Airway epithelial cell (primary cell): ENCODE results near the gene CYP21A2. TPM values are rescaled to one million over a fixed set of nuclear protein-coding genes. Genes with fewer than 3 reads are reported as not detected.

ENCODE experiments used
- total RNA-seq: library from RNA; depleted of rRNA; stranded (reverse); fragments of >200 nt; gene quantifications from 2 replicates; pipeline ENCODE4 v1.2.3, GENCODE V29; 2015

CYP21A2 gene
- total RNA-seq: 0.28 TPM in 1 of 2 replicates, not detected in the other

DNA sequence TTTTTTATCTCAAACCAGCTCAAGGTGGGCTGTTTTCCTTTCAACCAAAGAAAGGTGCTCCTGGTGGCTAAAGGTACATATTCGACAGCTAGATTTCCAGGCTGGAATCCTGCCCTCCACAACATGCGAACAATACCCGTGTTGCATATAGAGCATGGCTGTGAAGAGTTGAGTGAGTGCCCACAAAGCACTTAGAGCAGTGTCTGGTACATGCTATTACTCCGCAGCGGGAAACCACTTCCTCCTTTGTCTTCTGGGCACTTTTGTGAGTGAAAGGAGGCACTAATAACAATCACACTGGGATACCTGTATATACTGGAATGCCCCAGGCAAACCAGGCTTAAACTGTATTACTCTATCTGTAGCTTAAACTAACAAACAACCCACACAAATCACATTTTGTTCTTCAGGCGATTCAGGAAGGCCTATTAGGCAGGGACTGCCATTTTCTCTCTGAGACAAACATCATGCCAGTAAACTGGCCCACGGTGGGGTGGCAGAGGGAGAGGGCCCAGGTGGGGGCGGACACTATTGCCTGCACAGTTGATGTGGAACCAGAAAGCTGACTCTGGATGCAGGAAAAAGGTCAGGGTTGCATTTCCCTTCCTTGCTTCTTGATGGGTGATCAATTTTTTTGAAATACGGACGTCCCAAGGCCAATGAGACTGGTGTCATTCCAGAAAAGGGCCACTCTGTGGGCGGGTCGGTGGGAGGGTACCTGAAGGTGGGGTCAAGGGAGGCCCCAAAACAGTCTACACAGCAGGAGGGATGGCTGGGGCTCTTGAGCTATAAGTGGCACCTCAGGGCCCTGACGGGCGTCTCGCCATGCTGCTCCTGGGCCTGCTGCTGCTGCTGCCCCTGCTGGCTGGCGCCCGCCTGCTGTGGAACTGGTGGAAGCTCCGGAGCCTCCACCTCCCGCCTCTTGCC is at the start of gene CYP21A2:
Gene CYP21A2, plus strand, starts transcription at position 818 of the 927 bp plus-strand sequence. Its CDS starts 8 bp downstream, at position 826.

DNA sequence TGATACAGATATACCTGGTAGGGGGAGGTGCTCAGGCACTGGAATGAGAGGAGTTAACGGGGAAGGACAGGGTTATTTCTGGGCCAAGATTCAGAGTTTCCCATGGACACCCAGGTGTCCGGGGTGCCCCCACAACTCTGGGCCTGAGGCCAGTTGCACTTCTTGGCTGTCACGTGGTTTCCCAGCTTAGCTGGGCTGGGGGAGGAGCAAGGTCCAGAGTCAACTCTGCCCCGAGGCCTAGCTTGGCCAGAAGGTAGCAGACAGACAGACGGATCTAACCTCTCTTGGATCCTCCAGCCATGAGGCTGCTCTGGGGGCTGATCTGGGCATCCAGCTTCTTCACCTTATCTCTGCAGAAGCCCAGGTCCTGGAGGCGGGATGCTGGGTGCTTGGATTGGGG is 23.7 kb upstream of the CYP21A2 start, which contains the start of gene C4B:
Gene C4B, plus strand, starts transcription at position 249 of the 400 bp plus-strand sequence. Its CDS starts 51 bp downstream, at position 300.

Other genes with a start within 250 kb of the CYP21A2 start
- 109 and 115 TPM in 2 replicates for gene VARS1, start 242.7 kb upstream of the CYP21A2 start, total RNA-seq
- 73.8 and 83.4 TPM in 2 replicates for gene LSM2, start 231.4 kb upstream of the CYP21A2 start, total RNA-seq
- gene HSPA1L, start 223.1 kb upstream of the CYP21A2 start, total RNA-seq: 0.14 and 0.21 TPM in 2 replicates
- gene HSPA1A, start 222.9 kb upstream of the CYP21A2 start, total RNA-seq: 85.4 and 93.2 TPM in 2 replicates
- 172 and 180 TPM in 2 replicates for gene HSPA1B, start 210.7 kb upstream of the CYP21A2 start, total RNA-seq
- 34.1 and 39.3 TPM in 2 replicates for gene NEU1, start 175.6 kb upstream of the CYP21A2 start, total RNA-seq
- gene SLC44A4, start 159.4 kb upstream of the CYP21A2 start, total RNA-seq: 4.2 and 7.5 TPM in 2 replicates
- gene EHMT2, start 140.7 kb upstream of the CYP21A2 start, total RNA-seq: 29.7 and 35.3 TPM in 2 replicates
- gene ZBTB12, start 136.3 kb upstream of the CYP21A2 start, total RNA-seq: 0.46 and 0.99 TPM in 2 replicates
- 0.21 TPM in 1 of 2 replicates, not detected in the other for gene C2, start 110.7 kb upstream of the CYP21A2 start, total RNA-seq
- 3.1 and 3.9 TPM in 2 replicates for gene CFB, start 92.3 kb upstream of the CYP21A2 start, total RNA-seq
- 77.9 and 106 TPM in 2 replicates for gene NELFE, start 79.4 kb upstream of the CYP21A2 start, total RNA-seq
- gene SKIC2, start 79.2 kb upstream of the CYP21A2 start, total RNA-seq: 42.3 and 66.5 TPM in 2 replicates
- gene DXO, start 66.3 kb upstream of the CYP21A2 start, total RNA-seq: 16.1 and 17.8 TPM in 2 replicates
- gene C4A, start 56.4 kb upstream of the CYP21A2 start, total RNA-seq: 0.05 and 1.1 TPM in 2 replicates
- 0.09 and 1.1 TPM in 2 replicates for gene C4B, start 23.6 kb upstream of the CYP21A2 start, total RNA-seq
- under 0.01 and 0.05 TPM in 2 replicates for gene TNXB, start 70.9 kb downstream of the CYP21A2 start, total RNA-seq
- 20.4 and 29.6 TPM in 2 replicates for gene ATF6B, start 89.8 kb downstream of the CYP21A2 start, total RNA-seq
- 5.4 and 9.8 TPM in 2 replicates for gene FKBPL, start 91.9 kb downstream of the CYP21A2 start, total RNA-seq
- gene PRRT1, start 113.5 kb downstream of the CYP21A2 start, total RNA-seq: 0.42 TPM in 1 of 2 replicates, not detected in the other
- gene PPT2, start 115.7 kb downstream of the CYP21A2 start, total RNA-seq: 22.6 and 27.9 TPM in 2 replicates
- gene EGFL8, start 126.2 kb downstream of the CYP21A2 start, total RNA-seq: 3.0 and 6.0 TPM in 2 replicates
- 45.0 and 51.9 TPM in 2 replicates for gene AGPAT1, start 137.7 kb downstream of the CYP21A2 start, total RNA-seq
- gene RNF5, start 140.0 kb downstream of the CYP21A2 start, total RNA-seq: 40.7 and 42.6 TPM in 2 replicates
- gene AGER, start 145.8 kb downstream of the CYP21A2 start, total RNA-seq: 1.2 and 2.0 TPM in 2 replicates
- gene PBX2, start 151.8 kb downstream of the CYP21A2 start, total RNA-seq: 36.3 and 48.5 TPM in 2 replicates
- gene GPSM3, start 154.2 kb downstream of the CYP21A2 start, total RNA-seq: 6.3 and 7.2 TPM in 2 replicates
- 0.71 and 0.98 TPM in 2 replicates for gene NOTCH4, start 185.7 kb downstream of the CYP21A2 start, total RNA-seq